IMR-90 (cell line): Measurements from ENCODE around the gene ZDHHC3. TPM values are rescaled to one million over a fixed set of nuclear protein-coding genes. Genes with fewer than 3 reads are reported as not detected.

ENCODE experiments used
- ATAC-seq: fragments of 200-7000 bp; cut with Tn5 transposase; 2 replicates; pipeline ENCODE4 v1.9.1; 2020; ENCODE audit warnings: low read depth, mild to moderate bottlenecking, moderate library complexity
- BruUV-seq: library from RNA; stranded (reverse); fragments of 400-500 nt; replicated peaks from 2 replicates; lab custom pipeline; 2021; lab: Mats Ljungman, UMichigan
- CTCF ChIA-PET: fragments of 300-600 bp; formaldehyde crosslinking; extraction: SDS; loops from one replicate; lab custom pipeline; 2021; ENCODE audit warnings: antibody characterized with exemption; lab: Yijun Ruan, JAX
- POLR2A ChIA-PET: fragments of 300-600 bp; sonication (Branson Sonifier 250); formaldehyde crosslinking; loops from one replicate; lab custom pipeline; 2022; ENCODE audit warnings: antibody characterized with exemption; ENCODE audit not compliant: unreplicated experiment; lab: Charles Lee
- DNase-seq: peaks from one replicate; pipeline ENCODE4 v3.0.0; 2013
- H2AFZ ChIP-seq: replicated peaks from 2 replicates; pipeline ENCODE3; 2013; ENCODE audit warnings: low read length, mild to moderate bottlenecking; ENCODE audit not compliant: poor library complexity
- H2AK5ac ChIP-seq: 2 replicates; pipeline ENCODE4 v1.6.1; 2013; ENCODE audit warnings: low read depth, low read length, inconsistent platforms
- H2AK9ac ChIP-seq: replicated peaks from 2 replicates; pipeline ENCODE3; 2013; ENCODE audit warnings: mild to moderate bottlenecking, low read depth, low read length, moderate library complexity; ENCODE audit not compliant: poor library complexity
- H2BK120ac ChIP-seq: 2 replicates; pipeline ENCODE4 v1.6.1; 2013; ENCODE audit warnings: low read depth, low read length, inconsistent platforms
- H2BK15ac ChIP-seq: 3 replicates; pipeline ENCODE4 v1.6.1; 2013; ENCODE audit warnings: low read depth, low read length, inconsistent platforms
- H2BK20ac ChIP-seq: 2 replicates; pipeline ENCODE4 v1.6.1; 2013; ENCODE audit warnings: low read depth, mild to moderate bottlenecking, inconsistent platforms, low read length, moderate library complexity
- H2BK5ac ChIP-seq: 2 replicates; pipeline ENCODE4 v1.6.1; 2013; ENCODE audit warnings: mild to moderate bottlenecking, low read depth, low read length, inconsistent platforms; ENCODE audit not compliant: poor library complexity, severe bottlenecking
- H3K14ac ChIP-seq: replicated peaks from 2 replicates; pipeline ENCODE4 v1.6.1; 2013; ENCODE audit warnings: low read depth, low read length, inconsistent platforms
- H3K18ac ChIP-seq: 2 replicates; pipeline ENCODE4 v1.6.1; 2013; ENCODE audit warnings: low read depth, low read length, control low read depth
- H3K23ac ChIP-seq: 2 replicates; pipeline ENCODE4 v1.6.1; 2013; ENCODE audit warnings: low read depth, low read length, inconsistent platforms
- H3K27ac ChIP-seq: 2 replicates; pipeline ENCODE4 v1.5.1; 2013; ENCODE audit warnings: mild to moderate bottlenecking, control low read depth, low read length; ENCODE audit not compliant: insufficient read depth
- H3K27me3 ChIP-seq: 2 replicates; pipeline ENCODE4 v1.6.1; 2013; ENCODE audit warnings: low read length; ENCODE audit not compliant: control insufficient read depth, insufficient read depth
- H3K36me3 ChIP-seq: 2 replicates; pipeline ENCODE4 v1.6.1; 2013; ENCODE audit warnings: low read length, mixed read lengths; ENCODE audit not compliant: control insufficient read depth, insufficient read depth
- H3K4ac ChIP-seq: 2 replicates; pipeline ENCODE4 v1.6.1; 2013; ENCODE audit warnings: low read depth, low read length, inconsistent platforms
- H3K4me1 ChIP-seq: 2 replicates; pipeline ENCODE4 v1.6.1; 2013; ENCODE audit warnings: low read length, mixed read lengths; ENCODE audit not compliant: control insufficient read depth, insufficient read depth
- H3K4me2 ChIP-seq: 2 replicates; pipeline ENCODE4 v1.6.1; 2013; ENCODE audit warnings: low read depth, mild to moderate bottlenecking, control low read depth, low read length, moderate library complexity
- H3K4me3 ChIP-seq: 2 replicates; pipeline ENCODE4 v1.5.1; 2013; ENCODE audit warnings: low read depth, mild to moderate bottlenecking, control low read depth, low read length, moderate library complexity; ENCODE audit not compliant: insufficient read depth
- H3K56ac ChIP-seq: 2 replicates; pipeline ENCODE4 v1.6.1; 2013; ENCODE audit warnings: low read length, inconsistent platforms; ENCODE audit not compliant: insufficient read depth; ENCODE audit errors: extremely low read depth
- H3K79me1 ChIP-seq, 2 experiments: 2 replicates each; pipeline ENCODE4 v1.6.1; 2013; ENCODE audit warnings: low read length in 2 of 2, inconsistent platforms in 1 of 2, low read depth in 1 of 2
- H3K9ac ChIP-seq: 2 replicates; pipeline ENCODE4 v1.6.1; 2013; ENCODE audit warnings: low read depth, low read length, control low read depth
- H3K9me1 ChIP-seq: 2 replicates; pipeline ENCODE4 v1.6.1; 2013; ENCODE audit warnings: low read length, inconsistent platforms; ENCODE audit not compliant: insufficient read depth
- H3K9me3 ChIP-seq: 2 replicates; pipeline ENCODE4 v1.6.1; 2013; ENCODE audit warnings: low read length; ENCODE audit not compliant: control insufficient read depth, insufficient read depth
- H4K20me1 ChIP-seq: 2 replicates; pipeline ENCODE4 v1.6.1; 2013; ENCODE audit warnings: low read length, inconsistent platforms; ENCODE audit not compliant: insufficient read depth
- H4K5ac ChIP-seq: 2 replicates; pipeline ENCODE4 v1.6.1; 2013; ENCODE audit warnings: mild to moderate bottlenecking, low read depth, low read length, control low read depth
- H4K8ac ChIP-seq, 2 experiments: 2 replicates each; pipeline ENCODE4 v1.6.1; 2013; ENCODE audit warnings: low read depth in 2 of 2, low read length in 2 of 2, control low read depth in 1 of 2, inconsistent platforms in 1 of 2
- H4K91ac ChIP-seq: 2 replicates; pipeline ENCODE4 v1.6.1; 2013; ENCODE audit warnings: low read depth, low read length, inconsistent platforms; ENCODE audit not compliant: insufficient read depth
- BHLHE40 ChIP-seq: fragments of 150-350 bp; IDR thresholded peaks from 2 replicates; pipeline ENCODE4 v1.6.1; 2016; ENCODE audit warnings: mild to moderate bottlenecking, low read depth, low read length
- CHD1 ChIP-seq: IDR thresholded peaks from 2 replicates; pipeline ENCODE4 v1.6.1; 2012; ENCODE audit warnings: low read depth, low read length, improper control_type of control experiment
- MAFK ChIP-seq: IDR thresholded peaks from 2 replicates; pipeline ENCODE4 v1.6.1; 2012; ENCODE audit warnings: low read depth, low read length, improper control_type of control experiment
- MAZ ChIP-seq: IDR thresholded peaks from 2 replicates; pipeline ENCODE4 v1.6.1; 2012; ENCODE audit warnings: low read depth, mild to moderate bottlenecking, low read length, improper control_type of control experiment, moderate library complexity, borderline replicate concordance
- MXI1 ChIP-seq: IDR thresholded peaks from 2 replicates; pipeline ENCODE4 v1.6.1; 2012; ENCODE audit warnings: low read depth, mild to moderate bottlenecking, low read length, moderate library complexity, borderline replicate concordance
- NFE2L2 ChIP-seq: fragments of 150-350 bp; IDR thresholded peaks from 2 replicates; pipeline ENCODE4 v1.6.1; 2016; ENCODE audit warnings: low read depth, mild to moderate bottlenecking, low read length
- RAD21 ChIP-seq: IDR thresholded peaks from 2 replicates; pipeline ENCODE4 v1.6.1; 2012; ENCODE audit warnings: low read length, improper control_type of control experiment
- RCOR1 ChIP-seq: IDR thresholded peaks from 2 replicates; pipeline ENCODE4 v1.6.1; 2012; ENCODE audit warnings: mild to moderate bottlenecking, low read length, improper control_type of control experiment; ENCODE audit not compliant: insufficient replicate concordance
- RFX5 ChIP-seq: IDR thresholded peaks from 2 replicates; pipeline ENCODE4 v1.8.0; 2012; ENCODE audit warnings: low read depth, mild to moderate bottlenecking, low read length, moderate library complexity
- SMC3 ChIP-seq: fragments of 150-350 bp; IDR thresholded peaks from 2 replicates; pipeline ENCODE4 v1.6.1; 2016; ENCODE audit warnings: low read depth, mild to moderate bottlenecking, antibody characterized with exemption, low read length, moderate library complexity
- USF2 ChIP-seq: fragments of 150-350 bp; IDR thresholded peaks from 2 replicates; pipeline ENCODE4 v1.6.1; 2017; ENCODE audit warnings: mild to moderate bottlenecking, antibody characterized with exemption, low read length, low read depth
- WGBS, 2 experiments: methylation state at CpG; one replicate each; pipeline versions ENCODE4 v1.1.5 to v1.1.7; 2013; ENCODE audit warnings: missing lambda C conversion rate in 2 of 2; ENCODE audit not compliant: insufficient read length in 1 of 2; ENCODE audit errors: extremely low coverage in 2 of 2; 5-methylcytosine and 5-hydroxymethylcytosine counted together
- dilution Hi-C: fragments of 300-500 bp; cut with HindIII; formaldehyde crosslinking; loops from one replicate; pipeline ENCODE4 v1.14.3; 2018; ENCODE audit warnings: low sequenced_read_pairs; ENCODE audit not compliant: unreplicated experiment
- in situ Hi-C: fragments of 300-500 bp; cut with MboI; formaldehyde crosslinking; loops from 3 replicates; pipeline ENCODE4 v1.14.3; 2019; ENCODE audit warnings: low sequenced_read_pairs, inconsistent platforms, mixed read lengths
- intact Hi-C: fragments of 100-400 bp; cut with micrococcal nuclease; formaldehyde crosslinking; loops from 2 replicates; pipeline ENCODE4 v1.10.0; 2022
- polyA plus RNA-seq, 3 experiments: library from polyadenylated mRNA; depleted of rRNA; stranded (reverse); fragments of >200 nt; gene quantifications; 2 replicates each; pipeline ENCODE4 v1.2.3, GENCODE V29; 2012; ENCODE audit warnings: low replicate concordance in 1 of 3
- total RNA-seq: library from RNA; depleted of rRNA; stranded (reverse); fragments of >200 nt; gene quantifications from 2 replicates; pipeline ENCODE4 v1.2.3, GENCODE V29; 2012
- TF ChIP-seq, protein P1 (sequence below): conservative IDR thresholded peaks from 2 replicates; pipeline ENCODE4 v1.5.1; 2012; ENCODE audit warnings: mild to moderate bottlenecking, low read depth, low read length, improper control_type of control experiment

Gene ZDHHC3
- total and polyA plus RNA-seq, 2 of the 4 experiments (the other 2 are of a cell fraction) = 57.7 to 59.6 TPM

GRCh38 chr3:44918087-44918486 lies 57.9 kb downstream of the ZDHHC3 start:
- no peak for TF ChIP-seq MAZ
- TF ChIP-seq BHLHE40 = no peak
- TF ChIP-seq NFE2L2 = no peak
- no peak for TF ChIP-seq RFX5
- no peak for TF ChIP-seq CHD1
- no peak for TF ChIP-seq MXI1
- TF ChIP-seq MAFK = no peak
- TF ChIP-seq, protein P1, sequence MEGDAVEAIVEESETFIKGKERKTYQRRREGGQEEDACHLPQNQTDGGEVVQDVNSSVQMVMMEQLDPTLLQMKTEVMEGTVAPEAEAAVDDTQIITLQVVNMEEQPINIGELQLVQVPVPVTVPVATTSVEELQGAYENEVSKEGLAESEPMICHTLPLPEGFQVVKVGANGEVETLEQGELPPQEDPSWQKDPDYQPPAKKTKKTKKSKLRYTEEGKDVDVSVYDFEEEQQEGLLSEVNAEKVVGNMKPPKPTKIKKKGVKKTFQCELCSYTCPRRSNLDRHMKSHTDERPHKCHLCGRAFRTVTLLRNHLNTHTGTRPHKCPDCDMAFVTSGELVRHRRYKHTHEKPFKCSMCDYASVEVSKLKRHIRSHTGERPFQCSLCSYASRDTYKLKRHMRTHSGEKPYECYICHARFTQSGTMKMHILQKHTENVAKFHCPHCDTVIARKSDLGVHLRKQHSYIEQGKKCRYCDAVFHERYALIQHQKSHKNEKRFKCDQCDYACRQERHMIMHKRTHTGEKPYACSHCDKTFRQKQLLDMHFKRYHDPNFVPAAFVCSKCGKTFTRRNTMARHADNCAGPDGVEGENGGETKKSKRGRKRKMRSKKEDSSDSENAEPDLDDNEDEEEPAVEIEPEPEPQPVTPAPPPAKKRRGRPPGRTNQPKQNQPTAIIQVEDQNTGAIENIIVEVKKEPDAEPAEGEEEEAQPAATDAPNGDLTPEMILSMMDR = no peak
- no peak for TF ChIP-seq USF2
- TF ChIP-seq RCOR1 = no peak
- TF ChIP-seq RAD21 = no peak
- no peak for TF ChIP-seq SMC3
- Histone ChIP-seq H3K4me2 (no peak overlapping the region), H4K20me1 (no peaks in the 10 kb centered on the region), H2AK5ac (no peak overlapping the region), H2BK120ac (no peak overlapping the region), H3K4ac (no peak overlapping the region), H3K18ac (no peak overlapping the region), H3K23ac (no peak overlapping the region), H2AK9ac (no peak overlapping the region), H2BK15ac (no peak overlapping the region), H3K56ac (no peak overlapping the region), H3K14ac (no peak overlapping the region), H3K9ac (no peak overlapping the region), H3K4me1 (no peaks in the 10 kb centered on the region), H4K8ac (no peak overlapping the region), H3K36me3 (peaks cover 12% of the 10 kb centered on the region), H2AFZ (no peak overlapping the region), H2BK20ac (no peak overlapping the region), H4K5ac (no peak overlapping the region), H3K9me1 (no peaks in the 10 kb centered on the region), H3K27ac (no peak overlapping the region), H3K79me1 (no peaks in the 10 kb centered on the region), H3K27me3 (no peaks in the 10 kb centered on the region), H3K9me3 (no peaks in the 10 kb centered on the region), H3K4me3 (no peak overlapping the region), H2BK5ac (no peak overlapping the region), H4K91ac (no peak overlapping the region)
- dilution Hi-C loops (no loop called here), in situ Hi-C loops (no loop called here), intact Hi-C loops (loop anchor here (10.0 kb wide), 1 partner anchor 273 kb away; the partner anchor contains the start of gene ZNF35)
- ChIA-PET POLR2A (no interaction called here), CTCF (no interaction called here)
- BruUV-seq = no TSS peak
- ATAC-seq = no peak
- no peak for DNase-seq
- WGBS, 2 experiments = no CpG with 5 or more reads among the region's 12 CpGs
